ENCODE results near the gene UCKL1. TPM values are rescaled to one million over a fixed set of nuclear protein-coding genes. Genes with fewer than 3 reads are reported as not detected.
"Not testable (repeated sequence)": the region's sequence is repeated elsewhere in the genome, so short reads cannot be mapped to it uniquely, and the experiment has no call there.

Gene UCKL1
- total RNA-seq, 1 donor from 2014 or later: 95.4 TPM

DNA sequence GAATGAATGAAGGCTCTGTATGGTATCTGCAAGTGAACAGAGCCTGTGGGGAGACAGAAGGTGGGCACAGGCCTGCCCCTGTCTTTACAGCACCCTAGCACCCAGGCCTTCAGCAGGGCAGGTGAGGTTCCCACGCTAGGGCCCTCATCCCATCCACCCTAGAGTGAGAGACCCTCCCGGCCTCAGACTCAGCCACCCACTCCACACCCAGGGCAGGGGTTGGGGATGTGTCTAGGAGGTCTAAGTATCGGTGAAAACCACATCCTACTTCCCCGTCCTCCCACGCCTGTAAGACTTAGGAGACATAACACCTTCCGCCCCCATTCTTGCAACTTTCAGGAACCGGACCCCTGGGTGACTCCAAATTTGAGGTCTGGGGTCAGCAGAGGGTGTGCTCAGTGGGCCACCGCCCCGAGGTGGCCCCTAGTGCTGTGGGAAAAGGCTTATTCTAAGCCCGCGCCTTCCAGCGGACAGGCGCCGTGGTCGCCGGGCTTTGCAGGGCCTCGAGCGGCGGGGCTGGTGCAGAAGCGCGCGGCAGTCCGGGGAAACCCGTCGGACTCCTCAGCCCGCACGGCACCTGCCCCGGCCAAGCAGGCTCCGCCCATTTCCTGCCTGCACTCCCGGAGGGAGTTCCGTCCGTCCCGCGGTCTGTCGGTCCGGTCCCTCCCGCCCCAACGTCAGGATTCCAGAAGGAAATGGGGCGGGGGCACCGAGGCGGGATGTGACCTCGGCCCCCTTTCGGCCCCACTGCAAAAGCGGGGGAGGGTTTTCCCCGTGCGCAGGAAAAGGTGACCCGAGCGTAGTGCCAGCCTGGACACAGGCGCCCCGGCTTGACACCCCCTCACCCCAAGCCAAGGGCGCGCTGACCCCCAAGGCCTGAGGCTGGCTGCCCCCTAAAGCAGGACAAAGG, 22.4 kb upstream of the UCKL1 start:
- no peak for DNase-seq (ENCODE audit: low spot score in 2 of 2)
- peaks cover 0 to 4% of the 10 kb centered on the region in 2 donors for H3K36me3 ChIP-seq
- no peaks in the 10 kb centered on the region for H3K27me3 ChIP-seq
- H3K4me1 ChIP-seq: peaks cover 18 to 28% of the 10 kb centered on the region in 2 donors
- peak overlapping the region in 1 of 2 donors; percentile 1 for H3K27ac ChIP-seq
- H3K4me3 ChIP-seq: peak overlapping the region; percentile 49 to 92
- no peaks in the 10 kb centered on the region for H3K9me3 ChIP-seq
- TF ChIP-seq, protein P1, sequence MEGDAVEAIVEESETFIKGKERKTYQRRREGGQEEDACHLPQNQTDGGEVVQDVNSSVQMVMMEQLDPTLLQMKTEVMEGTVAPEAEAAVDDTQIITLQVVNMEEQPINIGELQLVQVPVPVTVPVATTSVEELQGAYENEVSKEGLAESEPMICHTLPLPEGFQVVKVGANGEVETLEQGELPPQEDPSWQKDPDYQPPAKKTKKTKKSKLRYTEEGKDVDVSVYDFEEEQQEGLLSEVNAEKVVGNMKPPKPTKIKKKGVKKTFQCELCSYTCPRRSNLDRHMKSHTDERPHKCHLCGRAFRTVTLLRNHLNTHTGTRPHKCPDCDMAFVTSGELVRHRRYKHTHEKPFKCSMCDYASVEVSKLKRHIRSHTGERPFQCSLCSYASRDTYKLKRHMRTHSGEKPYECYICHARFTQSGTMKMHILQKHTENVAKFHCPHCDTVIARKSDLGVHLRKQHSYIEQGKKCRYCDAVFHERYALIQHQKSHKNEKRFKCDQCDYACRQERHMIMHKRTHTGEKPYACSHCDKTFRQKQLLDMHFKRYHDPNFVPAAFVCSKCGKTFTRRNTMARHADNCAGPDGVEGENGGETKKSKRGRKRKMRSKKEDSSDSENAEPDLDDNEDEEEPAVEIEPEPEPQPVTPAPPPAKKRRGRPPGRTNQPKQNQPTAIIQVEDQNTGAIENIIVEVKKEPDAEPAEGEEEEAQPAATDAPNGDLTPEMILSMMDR (IDR thresholded peaks at IDR 0.05): no peak
- intact Hi-C loops (cut with DNase I): loop anchor here (10.0 kb wide), 1 partner anchor 764 kb away; the partner anchor contains the start of gene YTHDF1

GRCh38 chr20:63977739-63978276, 21.6 kb upstream of the UCKL1 start:
- TF ChIP-seq, protein P1 (IDR thresholded peaks at IDR 0.05): no peak
- intact Hi-C loops (cut with DNase I): loop anchor here (10.0 kb wide), 1 partner anchor 763 kb away; the partner anchor contains the start of gene YTHDF1
- no peak for DNase-seq (ENCODE audit: low spot score in 2 of 2)

GRCh38 chr20:63976980-63977738, 20.9 kb upstream of the UCKL1 start:
- peaks cover 15 to 23% of the 10 kb centered on the region in 2 donors for H3K4me1 ChIP-seq
- no peaks in the 10 kb centered on the region for H3K9me3 ChIP-seq
- DNase-seq (ENCODE audit: low spot score in 2 of 2): no peak
- TF ChIP-seq, protein P1 (IDR thresholded peaks at IDR 0.05): no peak
- H3K27me3 ChIP-seq: no peaks in the 10 kb centered on the region
- H3K27ac ChIP-seq: no peak overlapping the region
- H3K4me3 ChIP-seq: no peak overlapping the region
- H3K36me3 ChIP-seq: no peaks in the 10 kb centered on the region
- intact Hi-C loops (cut with DNase I): loop anchor here (10.0 kb wide), 1 partner anchor 762 kb away; the partner anchor contains the start of gene YTHDF1

More at GRCh38 chr20:63977739-63978276, 21.6 kb upstream of the UCKL1 start:
- Histone ChIP-seq H3K9me3 (no peaks in the 10 kb centered on the region), H3K36me3 (no peaks in the 10 kb centered on the region), H3K4me3 (no peak overlapping the region), H3K4me1 (peaks cover 18 to 28% of the 10 kb centered on the region in 2 donors), H3K27me3 (no peaks in the 10 kb centered on the region), H3K27ac (peak overlapping the region in 1 of 2 donors; percentile 1)

DNA sequence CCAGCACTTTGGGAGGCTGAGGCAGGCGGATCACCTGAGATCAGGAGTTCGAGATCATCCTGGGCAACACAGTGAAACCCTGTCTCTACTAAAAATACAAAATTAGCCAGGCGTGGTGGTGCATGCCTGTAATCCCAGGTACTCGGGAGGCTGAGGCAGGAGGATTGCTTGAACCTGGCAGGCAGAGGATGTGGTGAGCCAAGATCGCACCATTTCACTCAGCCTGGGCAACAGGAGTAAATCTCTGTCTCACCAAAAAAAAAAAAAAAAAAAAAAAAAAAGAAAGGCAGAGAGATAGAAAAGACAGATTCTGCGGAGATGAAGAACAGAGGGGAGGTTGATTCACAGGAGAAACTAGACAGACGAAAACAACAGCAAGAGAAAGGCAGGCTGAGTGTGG, 20.3 kb upstream of the UCKL1 start:
- H3K27ac ChIP-seq; H3K4me3 ChIP-seq; H3K9me3 ChIP-seq; H3K27me3 ChIP-seq; DNase-seq (ENCODE audit: low spot score in 2 of 2); H3K36me3 ChIP-seq: not testable (repeated sequence)
- H3K4me1 ChIP-seq: peaks cover 8 to 18% of the 10 kb centered on the region in 2 donors
- intact Hi-C loops (cut with DNase I): loop anchor here (10.0 kb wide), 1 partner anchor 762 kb away; the partner anchor contains the start of gene YTHDF1

DNA sequence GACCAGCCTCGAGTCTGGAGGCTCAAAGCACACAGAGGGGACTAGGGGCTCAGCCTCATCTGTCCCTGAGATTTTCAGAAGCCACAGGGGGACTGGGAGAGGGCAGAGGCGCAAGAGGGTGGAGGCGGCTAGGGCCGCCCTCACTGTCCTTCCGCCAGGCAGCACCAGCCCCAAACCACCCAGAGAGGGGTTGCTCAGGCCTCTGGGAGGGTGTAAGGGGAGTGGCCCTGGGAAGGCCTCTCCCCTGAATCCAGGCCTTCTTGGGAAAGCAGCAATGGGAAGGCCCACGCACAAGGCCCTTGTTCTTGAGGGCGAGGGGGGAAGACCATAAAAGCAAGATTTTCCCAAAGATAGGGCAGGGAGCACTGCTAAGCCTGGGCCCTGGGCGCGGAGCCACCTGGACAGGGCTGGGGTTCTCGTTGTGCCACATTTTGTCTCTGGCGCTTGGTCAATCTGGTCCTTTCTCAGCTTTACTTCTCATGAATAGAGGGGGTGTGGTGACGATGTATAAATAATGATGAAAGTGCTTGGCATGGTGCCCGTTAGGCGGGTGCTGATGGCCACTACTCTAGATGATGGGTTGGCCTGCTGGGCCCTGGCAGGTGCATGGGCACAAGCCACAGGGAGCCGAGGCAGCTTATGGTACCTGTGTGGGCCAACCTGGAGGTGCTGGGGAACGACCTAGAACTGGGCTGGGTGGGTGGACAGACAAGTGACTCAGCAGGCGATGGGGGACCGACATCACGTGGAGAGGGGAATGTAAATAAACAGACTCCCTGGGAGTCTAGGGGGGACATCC, 18.4 kb upstream of the UCKL1 start:
- DNase-seq (ENCODE audit: low spot score in 2 of 2): no peak
- intact Hi-C loops (cut with DNase I): loop anchor here (5.0 to 10.0 kb wide), 3 partner anchors 67 to 760 kb away; partner anchors contain the start of genes GMEB2 and YTHDF1
- Histone ChIP-seq H3K27ac (no peak overlapping the region), H3K4me3 (no peak overlapping the region), H3K27me3 (no peaks in the 10 kb centered on the region), H3K4me1 (peaks cover 8 to 12% of the 10 kb centered on the region in 2 donors), H3K9me3 (no peaks in the 10 kb centered on the region), H3K36me3 (no peaks in the 10 kb centered on the region)
- TF ChIP-seq, protein P1 (IDR thresholded peaks at IDR 0.05): no peak

Data from ascending aorta (tissue), 2 donors.